Measurements from ENCODE around the gene SEMA3F.

SEMA3F gene

DNA sequence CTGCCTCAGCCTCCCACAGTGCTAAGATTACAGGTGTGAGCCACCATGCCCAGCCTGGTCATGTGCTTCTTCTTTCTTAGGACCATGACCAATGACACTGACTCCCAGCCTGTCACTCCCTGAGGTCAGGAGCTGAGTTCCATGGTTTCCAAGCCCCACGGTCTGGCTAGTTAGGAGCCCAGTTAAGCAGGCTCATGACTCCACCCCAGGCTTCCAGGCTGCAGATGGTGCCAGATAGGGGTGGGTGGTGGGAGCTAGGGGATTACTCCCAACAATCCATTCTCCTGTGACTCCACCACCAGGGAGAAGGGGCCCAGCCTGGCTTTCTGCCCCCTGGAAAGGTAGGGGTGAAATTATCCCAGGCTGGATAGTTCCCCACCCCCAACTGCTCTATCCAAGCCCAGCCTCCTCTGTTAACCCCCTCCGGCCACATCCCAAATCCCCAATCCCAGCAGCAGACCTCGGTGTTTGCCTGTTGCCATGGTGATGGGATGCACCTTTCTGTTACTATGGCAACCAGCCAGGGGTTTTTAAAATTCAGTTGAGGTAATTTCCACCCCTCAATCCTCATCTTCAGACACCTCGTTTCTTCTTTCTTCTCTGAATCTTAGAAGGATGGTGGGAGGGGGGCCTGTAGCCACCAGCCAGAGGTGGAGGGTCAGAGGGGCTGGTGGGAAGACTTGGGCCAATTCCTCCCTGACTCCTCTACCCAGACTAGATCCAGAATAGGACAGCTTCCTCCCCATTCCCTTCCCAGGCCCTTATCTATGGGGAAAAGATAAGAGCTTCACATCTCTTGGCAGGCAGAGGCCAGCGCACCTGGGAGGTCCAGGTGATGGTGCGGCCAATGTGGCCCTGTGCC lies 22.5 kb upstream of the SEMA3F start:
- no peak for DNase-seq

DNA sequence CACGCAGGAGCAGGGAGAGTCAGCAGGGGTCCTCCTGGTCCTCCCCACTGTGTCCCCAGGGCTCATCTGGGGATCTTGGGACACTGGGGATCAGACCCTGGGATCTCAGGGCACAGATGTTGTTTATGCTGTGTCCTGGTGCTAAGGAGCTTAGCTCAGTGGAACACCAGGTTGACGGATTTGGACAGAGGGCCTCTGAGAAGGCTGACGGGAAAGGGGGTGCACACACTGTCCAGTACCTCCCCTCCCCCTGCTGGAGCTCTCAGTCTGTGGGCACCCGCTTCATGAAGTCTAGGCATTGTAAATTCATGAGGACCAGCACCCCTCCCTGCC lies 21.9 kb upstream of the SEMA3F start:
- DNase-seq = no peak

- DNase-seq = no peak
These were observed 20.8 kb upstream of the SEMA3F start for GRCh38 chr3:50134367-50134766.

DNA sequence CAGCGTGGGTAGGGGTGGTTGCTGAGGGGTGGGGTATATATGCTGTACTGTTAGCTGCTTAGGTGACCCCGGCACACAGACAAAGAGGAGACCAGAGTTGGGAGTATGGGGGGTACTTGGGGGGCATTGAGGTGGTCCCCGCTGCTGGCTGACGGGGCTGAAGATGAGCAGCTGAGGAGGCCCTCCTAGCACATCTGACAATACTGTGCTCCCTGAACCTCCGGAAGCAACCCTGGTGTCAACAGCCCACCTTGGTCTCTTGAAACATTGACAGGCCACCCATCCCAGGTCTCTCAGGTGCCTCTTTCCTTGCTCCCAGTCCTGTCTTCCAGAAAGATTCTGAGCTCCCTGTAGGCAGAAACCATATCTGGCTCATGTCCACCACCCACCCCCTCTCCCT lies 19.2 kb upstream of the SEMA3F start:
- DNase-seq = no peak

DNA sequence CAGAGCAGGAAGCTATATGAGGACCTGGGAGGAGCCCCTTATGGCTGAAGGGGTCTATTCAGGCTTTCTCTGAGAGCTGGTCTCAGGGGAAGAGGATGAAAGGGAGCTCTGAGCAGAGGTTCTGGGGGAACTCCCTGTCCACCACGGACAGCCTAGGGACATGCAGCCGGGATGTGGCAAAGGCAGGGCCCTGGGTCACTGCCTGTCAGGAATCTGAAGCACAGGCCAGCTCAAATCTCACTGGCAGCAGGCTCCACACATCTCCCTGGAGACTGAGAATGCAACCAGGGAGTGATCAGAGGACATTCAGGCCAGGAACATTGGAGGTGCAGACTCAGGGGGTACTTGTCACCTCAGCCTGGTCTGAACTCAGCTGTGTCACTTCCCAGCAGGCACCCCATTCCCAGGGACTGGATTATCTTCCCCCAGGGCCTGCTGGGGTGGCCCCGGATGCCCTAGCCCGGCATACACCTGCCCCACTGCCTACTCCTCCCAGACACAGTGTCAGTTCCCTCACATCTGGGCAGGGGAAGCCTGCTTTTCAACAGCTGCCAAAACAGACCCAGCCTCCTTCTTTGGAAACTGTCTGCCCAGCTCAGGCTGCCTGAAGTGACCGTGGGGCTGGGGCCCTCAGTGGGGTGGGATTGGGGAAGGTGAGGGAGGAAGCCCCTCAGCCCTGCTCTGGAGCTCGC lies 18.3 kb upstream of the SEMA3F start:
- peak; percentile 26 for DNase-seq

DNA sequence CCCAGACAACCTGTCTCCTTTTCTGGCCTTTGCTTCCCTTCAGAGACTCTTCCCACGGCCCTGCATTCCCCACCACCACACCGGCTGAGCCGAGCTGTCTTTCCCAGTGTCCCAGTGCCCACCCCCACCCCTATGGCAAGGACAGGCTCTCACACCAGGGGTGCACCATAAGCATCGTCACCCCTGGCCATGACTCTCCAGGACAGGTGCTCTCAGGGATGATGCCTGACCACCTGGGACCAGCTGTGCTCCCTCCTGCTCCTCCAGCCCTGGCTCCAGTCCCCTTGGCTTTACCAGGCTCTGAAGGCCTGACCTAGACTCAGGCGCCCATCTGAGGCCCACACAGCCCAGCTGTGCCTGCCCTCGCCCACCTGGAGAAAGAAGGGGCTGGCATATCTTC lies 17.6 kb upstream of the SEMA3F start:
- DNase-seq = no peak

GRCh38 chr3:50138266-50139200 lies 16.6 kb upstream of the SEMA3F start:
- peak; percentile 35 for DNase-seq

GRCh38 chr3:50139308-50139707 lies 15.8 kb upstream of the SEMA3F start:
- DNase-seq = no peak

- no peak for DNase-seq
These were observed 15.3 kb upstream of the SEMA3F start for GRCh38 chr3:50139718-50140423.

DNA sequence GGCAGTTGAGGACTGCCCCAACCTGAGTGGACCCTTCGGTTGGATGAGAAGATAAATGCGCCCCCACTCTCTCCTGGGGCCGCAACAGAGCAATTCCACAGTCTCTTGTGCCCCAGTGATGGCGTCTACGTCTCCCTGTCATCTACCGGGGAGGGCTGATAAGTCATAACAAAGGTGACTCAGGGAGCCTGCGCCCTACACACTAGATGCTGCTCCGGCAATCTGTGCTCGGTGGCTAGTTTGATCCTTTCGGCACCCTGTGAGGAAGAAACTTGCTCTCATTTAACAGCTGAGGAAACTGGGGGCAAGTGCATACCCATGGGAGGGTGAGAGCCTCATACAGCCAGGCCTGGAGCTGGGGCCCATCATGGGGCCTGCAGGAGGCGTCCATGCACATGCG lies 14.1 kb upstream of the SEMA3F start:
- DNase-seq = no peak

GRCh38 chr3:50146316-50146901 lies 8.7 kb upstream of the SEMA3F start:
- DNase-seq = no peak

- no peak for DNase-seq
These were observed 8.1 kb upstream of the SEMA3F start for GRCh38 chr3:50147016-50147415.

DNA sequence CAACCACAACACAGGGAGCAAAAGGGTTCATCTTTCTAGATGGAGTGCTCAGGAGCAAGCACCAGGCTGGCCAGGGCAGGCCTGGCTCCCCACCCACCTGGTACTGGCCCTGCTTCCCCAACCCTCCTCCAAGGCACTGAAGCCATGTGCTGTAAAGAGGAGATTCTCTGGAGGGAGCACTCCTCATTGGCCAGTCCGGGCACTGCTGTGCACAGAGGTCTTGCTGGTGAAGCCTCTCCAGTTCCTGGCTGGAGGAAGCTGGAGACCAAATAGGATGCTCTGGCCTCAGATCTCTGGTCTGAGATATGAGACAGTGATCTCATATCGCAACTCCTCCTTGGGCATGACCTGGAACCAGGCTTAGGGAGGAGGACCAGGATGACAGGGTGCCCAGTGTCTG lies 7.7 kb upstream of the SEMA3F start:
- DNase-seq = no peak

DNA sequence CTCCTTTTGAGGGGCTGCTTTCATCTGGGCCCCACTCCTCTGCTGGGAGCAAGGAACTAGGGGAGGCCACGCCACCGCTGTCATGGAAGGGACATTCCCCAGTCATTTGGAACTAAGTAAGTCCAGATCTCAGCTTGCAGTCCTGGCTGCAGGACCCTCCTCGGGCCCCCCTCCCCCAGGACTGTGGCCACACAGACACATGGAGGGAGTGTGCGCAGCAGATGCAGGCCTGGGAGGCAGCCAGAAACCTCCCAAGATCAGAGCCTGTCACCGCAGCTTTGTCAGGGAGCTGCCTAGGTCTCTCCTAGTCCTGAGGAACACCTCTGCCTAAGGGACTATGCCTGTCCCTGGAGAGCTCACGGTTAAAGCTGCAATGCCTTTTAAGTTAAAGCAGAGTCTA lies 7.3 kb upstream of the SEMA3F start:
- no peak for DNase-seq

DNA sequence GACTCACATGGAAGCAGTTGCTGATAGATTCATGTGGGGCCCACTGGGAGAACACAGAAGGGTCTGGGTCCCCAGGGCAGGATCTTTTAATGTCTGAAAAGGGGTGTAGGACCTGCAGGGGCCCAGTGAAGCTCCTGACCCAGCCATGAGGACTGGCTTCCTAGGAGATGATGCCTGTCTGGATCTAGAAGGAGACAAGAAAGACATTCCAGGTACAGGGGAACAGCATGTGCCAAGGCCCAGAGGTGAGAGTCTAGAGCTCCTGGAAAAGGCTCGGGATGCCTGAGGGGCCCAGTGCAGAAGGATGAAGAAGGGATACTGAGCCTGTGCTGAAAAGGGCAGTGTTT lies 4.7 kb upstream of the SEMA3F start:
- DNase-seq = no peak

DNA sequence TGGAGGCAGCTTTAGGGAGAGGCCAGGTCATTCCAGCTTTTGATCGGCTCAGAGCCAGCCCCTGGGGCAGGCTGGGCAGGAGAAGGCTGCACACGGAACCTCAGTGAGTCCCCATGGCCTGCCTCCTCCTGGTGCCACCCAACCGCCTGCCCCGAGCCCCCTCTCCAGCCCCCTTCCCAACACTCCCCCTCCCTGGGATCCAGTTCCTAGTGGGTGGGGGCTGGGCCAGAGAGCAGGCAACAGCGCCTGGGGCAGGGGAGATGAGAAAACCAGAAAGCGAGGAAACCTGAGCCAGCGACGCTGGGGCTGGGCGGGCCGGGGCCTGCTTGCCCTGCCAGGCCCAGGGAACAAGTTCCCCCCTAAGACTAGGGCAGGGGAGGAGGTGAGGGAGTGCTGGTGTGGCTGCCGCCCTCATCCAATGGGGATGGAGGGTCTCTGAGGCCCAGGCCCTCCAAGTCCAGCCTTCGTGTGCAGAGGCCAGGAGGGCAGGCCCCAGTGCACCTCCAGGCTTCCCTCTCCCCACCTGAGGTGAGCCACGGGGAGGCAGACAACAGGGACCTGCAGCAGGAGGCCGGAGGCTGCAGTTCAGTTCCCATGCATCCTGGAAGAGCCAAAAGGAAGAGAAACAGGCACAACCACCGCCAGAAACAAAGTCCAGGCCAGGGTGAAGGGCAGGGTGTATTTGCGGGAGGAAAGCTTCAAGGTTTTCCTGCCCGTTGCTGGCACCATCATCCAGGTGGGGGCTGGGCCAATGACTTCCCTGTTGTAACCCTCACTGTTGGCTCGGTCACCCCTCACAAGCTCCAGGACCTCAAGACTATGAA lies 4.0 kb upstream of the SEMA3F start:
- no peak for DNase-seq

DNA sequence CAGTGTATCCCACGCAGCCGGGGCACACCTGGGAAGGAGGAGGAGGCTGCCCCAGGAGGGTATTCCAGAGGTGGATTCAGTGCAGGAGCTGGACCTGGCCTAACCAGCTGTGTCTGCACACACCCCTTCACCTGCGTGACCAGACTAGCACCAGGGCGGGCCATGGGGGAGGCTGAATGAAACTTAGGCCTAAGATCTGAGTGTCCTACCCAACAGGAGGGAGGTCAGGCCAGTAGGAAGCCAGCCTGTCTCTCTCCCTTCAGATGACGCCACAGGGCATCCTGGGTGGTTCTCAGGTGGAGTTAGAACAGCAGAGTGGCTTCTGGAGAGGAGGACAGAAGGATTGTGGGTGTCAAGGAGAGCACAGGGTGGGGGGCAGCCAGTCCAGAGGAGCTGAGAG lies 3.4 kb upstream of the SEMA3F start:
- no peak for DNase-seq

DNA sequence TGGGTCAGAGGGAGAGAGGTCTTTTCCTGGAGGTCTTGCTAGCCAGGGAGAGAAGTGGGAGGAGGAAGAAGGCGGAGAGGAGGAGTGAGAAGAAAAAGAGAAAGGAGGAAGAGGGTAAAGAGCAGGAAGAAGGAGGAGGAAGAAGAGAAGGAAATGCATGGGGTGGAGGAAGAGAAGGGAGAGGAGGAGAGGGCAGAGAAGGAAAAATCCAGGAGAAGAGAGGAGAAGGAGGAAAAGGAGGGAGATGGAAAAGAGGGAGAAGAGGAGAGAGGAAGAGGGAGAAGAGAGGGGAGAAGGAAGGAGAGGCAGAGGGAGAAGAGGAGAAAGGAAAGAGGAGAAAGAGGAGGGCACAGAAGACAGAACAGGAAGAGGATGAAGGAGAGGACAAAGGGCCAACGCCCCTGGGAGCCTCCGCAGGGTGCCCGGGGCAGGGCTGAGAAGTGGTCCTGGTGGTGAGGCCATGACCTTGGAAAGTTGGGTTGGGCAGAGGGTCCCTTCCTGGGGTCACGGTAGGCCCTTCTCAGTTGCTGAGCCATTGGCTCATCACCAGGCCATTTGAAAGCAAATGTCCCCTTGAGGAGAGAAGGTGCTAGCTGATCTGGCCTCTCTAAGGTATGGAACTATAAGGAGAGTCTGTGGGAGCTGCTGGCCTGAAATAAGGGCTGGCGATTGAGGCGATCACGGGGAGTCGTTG lies 1.2 kb upstream of the SEMA3F start:
- DNase-seq = no peak

DNA sequence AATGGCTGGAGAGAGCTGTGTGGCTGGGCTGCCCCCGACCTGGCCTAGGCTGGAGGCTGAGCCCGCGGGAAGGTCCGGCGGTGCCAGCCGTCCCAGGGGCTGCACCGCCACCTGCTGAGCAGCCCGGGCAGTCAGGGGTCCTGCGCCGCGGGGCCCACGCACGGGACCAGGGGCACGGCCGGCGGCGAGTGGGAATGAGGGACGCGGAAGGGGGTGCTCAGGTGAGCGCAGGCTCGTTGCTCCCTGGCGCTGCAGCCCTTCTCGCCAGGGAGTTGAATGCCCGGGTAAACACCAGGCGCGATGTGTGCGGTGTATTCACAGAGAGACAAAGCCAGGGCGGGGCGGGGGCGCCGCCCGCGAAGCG lies 666 bp upstream of the SEMA3F start:
- DNase-seq = no peak

GRCh38 chr3:50155491-50155878 lies 361 bp downstream of the SEMA3F start:
- no peak for DNase-seq

- DNase-seq = peak; percentile 25
These were observed 767 bp downstream of the SEMA3F start for GRCh38 chr3:50155891-50156290.

All from kidney glomerular epithelial cell (primary cell).